ENCODE results near the gene MTERF2. TPM values are rescaled to one million over a fixed set of nuclear protein-coding genes. Genes with fewer than 3 reads are reported as not detected.

Gene MTERF2
- total and polyA plus RNA-seq, 2 of the 13 experiments (the other 11 are each of a cell fraction or from before 2014, with no cell fraction given) = 8.0 to 11.6 TPM

GRCh38 chr12:106986625-106987389 lies at the start of gene MTERF2 (continued):
- TF ChIP-seq, protein P1, sequence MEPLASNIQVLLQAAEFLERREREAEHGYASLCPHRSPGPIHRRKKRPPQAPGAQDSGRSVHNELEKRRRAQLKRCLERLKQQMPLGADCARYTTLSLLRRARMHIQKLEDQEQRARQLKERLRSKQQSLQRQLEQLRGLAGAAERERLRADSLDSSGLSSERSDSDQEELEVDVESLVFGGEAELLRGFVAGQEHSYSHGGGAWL (CRISPR knock-in tag; IDR thresholded peaks at IDR 0.05) = peak; percentile 51; the same call in 1 of the 2 replicates
- no peak for TF ChIP-seq ARID3A (IDR thresholded peaks at IDR 0.05; ENCODE audit: low read depth, low read length)
- no peak for TF ChIP-seq TOE1 (CRISPR knock-in tag; IDR thresholded peaks at IDR 0.05)
- TF ChIP-seq MLLT10 (CRISPR knock-in tag; IDR thresholded peaks at IDR 0.05) = no peak
- TF ChIP-seq ZBTB25 (CRISPR knock-in tag; IDR thresholded peaks at IDR 0.05) = no peak; the same call in 1 of the 2 replicates
- TF ChIP-seq POGK (CRISPR knock-in tag; conservative IDR thresholded peaks at IDR 0.05) = peak; percentile 38; the same call in 1 of the 2 replicates
- TF ChIP-seq NFYC (CRISPR knock-in tag; IDR thresholded peaks at IDR 0.05) = peak; percentile 83; the same call in 1 of the 2 replicates
- TF ChIP-seq DMAP1 (CRISPR knock-in tag; IDR thresholded peaks at IDR 0.05) = peak; percentile 40; the same call in 1 of the 2 replicates
- TF ChIP-seq NONO (IDR thresholded peaks at IDR 0.05) = no peak
- TF ChIP-seq NONO (CRISPR knock-in tag; conservative IDR thresholded peaks at IDR 0.05) = 0 out of 2 replicates have a peak, but pooled peaks have one; percentile 42
- TF ChIP-seq ZBTB40 (IDR thresholded peaks at IDR 0.05) = peak; percentile 53; the same call in 1 of the 2 replicates
- TF ChIP-seq ZBTB40 (CRISPR knock-in tag; IDR thresholded peaks at IDR 0.05) = peak; percentile 97
- TF ChIP-seq ZMAT3 (CRISPR knock-in tag; conservative IDR thresholded peaks at IDR 0.05) = peak; percentile 70; the same call in 1 of the 2 replicates
- peak; percentile 85 for TF ChIP-seq SAP130 (CRISPR knock-in tag; IDR thresholded peaks at IDR 0.05; ENCODE audit: low read depth)
- TF ChIP-seq ZNF441 (CRISPR knock-in tag; IDR thresholded peaks at IDR 0.05; ENCODE audit: borderline replicate concordance) = peak; percentile 82; the same call in 1 of the 2 replicates
- TF ChIP-seq POLR2A (IDR thresholded peaks at IDR 0.05; ENCODE audit: insufficient read depth in 1 of 2, low read depth in 2 of 2, low read length in 2 of 2) = peak in 1 of 2 experiments; percentile 89; a peak in 2 of 4 replicates
